Stimulated activated CD8-positive, alpha-beta memory T cell treated with anti-CD3 and anti-CD28 coated beads, Interleukin-4, amount 100 ng/mL, for 48 hours (primary cell): ENCODE measurements around the gene SENP3.
"Not testable (repeated sequence)": the region's sequence is repeated elsewhere in the genome, so short reads cannot be mapped to it uniquely, and the experiment has no call there.

ENCODE experiments used
- DNase-seq: peaks from one replicate; pipeline ENCODE4 v3.0.0-alpha.2; 2020

SENP3 gene

DNA sequence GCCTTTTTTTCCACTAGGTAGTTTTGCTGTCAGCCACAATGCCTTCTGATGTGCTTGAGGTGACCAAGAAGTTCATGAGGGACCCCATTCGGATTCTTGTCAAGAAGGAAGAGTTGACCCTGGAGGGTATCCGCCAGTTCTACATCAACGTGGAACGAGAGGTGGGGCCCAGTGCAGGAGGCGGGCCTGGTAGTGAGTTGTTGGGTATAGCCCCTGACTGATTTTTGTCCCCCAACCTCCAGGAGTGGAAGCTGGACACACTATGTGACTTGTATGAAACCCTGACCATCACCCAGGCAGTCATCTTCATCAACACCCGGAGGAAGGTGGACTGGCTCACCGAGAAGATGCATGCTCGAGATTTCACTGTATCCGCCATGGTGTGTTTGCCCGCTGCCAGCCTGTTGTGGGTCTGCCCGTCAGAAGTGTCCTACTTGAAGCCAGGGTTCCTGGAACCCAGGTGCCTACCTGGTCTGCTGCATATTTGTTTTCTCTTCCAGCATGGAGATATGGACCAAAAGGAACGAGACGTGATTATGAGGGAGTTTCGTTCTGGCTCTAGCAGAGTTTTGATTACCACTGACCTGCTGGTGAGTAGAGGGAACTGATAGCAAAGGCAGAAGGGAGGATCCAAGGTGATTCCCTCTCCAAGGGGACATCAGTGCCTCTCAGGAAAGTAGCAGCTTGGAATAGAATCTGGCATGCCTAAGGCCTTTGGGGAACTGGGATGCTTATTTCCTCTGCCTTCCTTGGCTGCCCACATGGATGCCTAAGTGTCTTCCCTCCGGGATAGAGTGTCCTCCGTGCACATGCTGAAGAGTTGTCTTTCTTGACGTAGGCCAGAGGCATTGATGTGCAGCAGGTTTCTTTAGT is 15.8 kb downstream of the SENP3 start:
- no peak for DNase-seq

- peak; percentile 82 for DNase-seq
Observed at GRCh38 chr17:7579001-7579833, 17.5 kb downstream of the SENP3 start, which contains the start of gene CD68. Gene CD68, plus strand, starts transcription at chr17:7579638. Its CDS starts 40 bp downstream, at chr17:7579678.

DNA sequence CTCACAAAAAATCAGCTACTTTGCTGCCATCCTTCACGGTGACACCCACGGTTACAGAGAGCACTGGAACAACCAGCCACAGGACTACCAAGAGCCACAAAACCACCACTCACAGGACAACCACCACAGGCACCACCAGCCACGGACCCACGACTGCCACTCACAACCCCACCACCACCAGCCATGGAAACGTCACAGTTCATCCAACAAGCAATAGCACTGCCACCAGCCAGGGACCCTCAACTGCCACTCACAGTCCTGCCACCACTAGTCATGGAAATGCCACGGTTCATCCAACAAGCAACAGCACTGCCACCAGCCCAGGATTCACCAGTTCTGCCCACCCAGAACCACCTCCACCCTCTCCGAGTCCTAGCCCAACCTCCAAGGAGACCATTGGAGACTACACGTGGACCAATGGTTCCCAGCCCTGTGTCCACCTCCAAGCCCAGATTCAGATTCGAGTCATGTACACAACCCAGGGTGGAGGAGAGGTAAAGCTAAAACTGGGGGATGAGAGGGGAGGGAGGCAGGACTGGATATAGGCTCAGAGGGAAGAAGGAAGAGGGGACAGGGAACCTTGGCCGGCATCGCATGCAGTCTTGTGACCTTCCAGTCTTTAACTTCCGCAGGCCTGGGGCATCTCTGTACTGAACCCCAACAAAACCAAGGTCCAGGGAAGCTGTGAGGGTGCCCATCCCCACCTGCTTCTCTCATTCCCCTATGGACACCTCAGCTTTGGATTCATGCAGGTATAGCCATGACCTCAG is 18.3 kb downstream of the SENP3 start:
- no peak for DNase-seq

DNA sequence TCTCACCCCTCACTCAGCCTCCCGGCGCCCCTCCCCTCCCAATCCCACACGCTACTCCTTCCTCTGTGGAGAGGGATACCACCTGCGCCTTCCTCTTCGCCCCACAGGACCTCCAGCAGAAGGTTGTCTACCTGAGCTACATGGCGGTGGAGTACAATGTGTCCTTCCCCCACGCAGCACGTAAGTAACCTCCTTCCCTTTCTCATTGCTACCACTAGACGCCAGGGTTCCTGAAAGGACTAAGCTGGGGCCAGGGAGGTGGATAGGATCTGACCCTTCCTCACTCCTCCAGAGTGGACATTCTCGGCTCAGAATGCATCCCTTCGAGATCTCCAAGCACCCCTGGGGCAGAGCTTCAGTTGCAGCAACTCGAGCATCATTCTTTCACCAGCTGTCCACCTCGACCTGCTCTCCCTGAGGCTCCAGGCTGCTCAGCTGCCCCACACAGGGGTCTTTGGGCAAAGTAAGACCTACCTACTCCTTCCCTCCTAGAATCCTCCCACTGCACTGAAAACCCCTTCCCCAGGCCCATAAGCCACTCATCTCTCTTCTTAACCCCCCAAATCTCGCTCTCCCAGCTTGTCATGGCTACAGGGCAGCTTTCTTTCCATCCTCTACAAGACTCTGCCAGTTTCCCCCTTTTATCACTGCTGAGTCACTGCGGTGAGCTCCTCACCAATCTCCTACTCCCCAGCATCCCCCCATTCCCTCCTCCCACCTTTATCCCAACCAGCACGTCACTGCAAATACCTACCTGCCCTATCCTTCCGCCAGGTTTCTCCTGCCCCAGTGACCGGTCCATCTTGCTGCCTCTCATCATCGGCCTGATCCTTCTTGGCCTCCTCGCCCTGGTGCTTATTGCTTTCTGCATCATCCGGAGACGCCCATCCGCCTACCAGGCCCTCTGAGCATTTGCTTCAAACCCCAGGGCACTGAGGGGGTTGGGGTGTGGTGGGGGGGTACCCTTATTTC is 19.2 kb downstream of the SENP3 start:
- DNase-seq: no peak

DNA sequence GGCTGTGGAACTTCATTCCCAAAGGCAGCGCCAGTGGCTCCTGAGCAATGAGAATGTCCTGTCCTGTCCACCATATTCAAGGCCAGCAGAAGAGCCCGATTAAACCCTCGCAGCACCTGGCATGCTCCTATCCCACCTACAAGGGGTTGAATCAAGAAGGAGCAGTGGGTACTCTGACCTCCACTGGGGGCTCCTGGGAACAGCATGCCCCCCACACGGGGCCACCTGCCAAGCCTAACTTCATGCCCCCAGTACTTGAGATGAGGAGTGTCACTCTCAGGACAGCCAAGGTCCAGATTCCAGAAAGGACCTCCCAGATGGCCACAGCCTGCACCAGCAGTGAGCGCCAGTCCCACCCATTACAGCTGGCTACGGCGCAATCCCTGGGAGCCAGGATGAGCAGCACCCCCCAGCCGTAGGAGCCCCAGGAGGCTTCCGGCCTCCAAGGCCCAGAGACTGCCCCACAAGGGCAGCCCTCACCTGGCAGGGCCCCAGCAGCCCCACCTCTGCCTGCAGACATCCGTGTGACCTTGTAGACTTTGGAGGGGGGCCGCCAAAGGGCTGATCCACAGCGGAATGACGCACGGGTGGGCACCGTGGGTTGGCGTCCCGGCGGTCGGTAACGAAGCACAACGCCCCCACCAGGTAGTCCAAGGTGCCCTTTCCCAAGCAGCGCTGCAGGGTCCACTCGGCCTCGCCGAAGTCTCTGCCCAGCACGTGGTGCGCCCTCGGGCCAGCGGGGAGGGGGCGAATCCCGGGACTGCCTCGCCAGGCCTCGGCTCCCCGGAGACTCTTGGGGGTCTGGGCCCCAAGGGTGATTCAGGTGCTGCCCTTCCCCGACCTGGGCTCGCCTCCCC is 20.9 kb downstream of the SENP3 start:
- no peak for DNase-seq

DNA sequence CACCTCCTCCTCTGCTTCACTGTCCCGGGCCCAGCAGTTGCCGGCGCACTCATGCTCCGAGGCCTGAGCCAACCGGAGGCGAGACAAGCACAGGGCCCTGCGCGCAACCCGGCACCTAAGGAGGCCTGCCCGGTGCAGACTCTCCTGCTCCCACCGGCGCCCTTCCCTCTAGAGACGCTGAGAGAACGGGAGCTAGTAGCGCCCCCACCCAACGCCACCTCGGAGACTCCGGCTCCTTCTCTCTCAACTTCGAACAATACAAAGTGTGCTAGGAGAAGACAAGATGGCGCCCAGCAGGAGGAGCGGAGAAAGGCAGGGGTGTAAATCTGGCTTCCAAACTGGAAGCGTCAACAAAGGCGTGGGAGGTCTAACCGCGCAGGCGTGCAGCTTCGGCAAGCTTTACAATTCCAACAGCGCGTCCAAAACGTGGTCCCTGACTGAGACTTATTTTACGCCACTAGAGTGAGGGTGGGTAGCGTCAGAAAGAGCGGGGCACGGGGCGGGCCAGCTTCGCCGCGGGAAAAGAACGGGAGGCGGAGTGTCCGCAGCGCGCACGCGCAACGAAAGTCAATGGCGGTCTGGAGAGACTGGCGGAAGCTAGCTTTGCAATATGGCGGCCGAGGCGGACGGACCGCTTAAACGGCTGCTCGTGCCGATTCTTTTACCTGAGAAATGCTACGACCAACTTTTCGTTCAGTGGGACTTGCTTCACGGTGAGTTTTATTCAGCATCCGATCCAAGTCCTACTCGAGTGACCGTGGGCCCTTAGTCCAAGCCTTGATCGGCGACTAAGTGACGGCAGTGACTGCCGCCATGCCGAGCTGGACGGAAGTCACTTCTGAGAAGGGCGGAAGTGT is 21.8 kb downstream of the SENP3 start, which contains the start of gene MPDU1:
TSS of gene MPDU1 (plus strand) at position 600 of the 857 bp plus-strand sequence. CDS start at position 611, 11 bp downstream.
- peak; percentile 95 for DNase-seq

DNA sequence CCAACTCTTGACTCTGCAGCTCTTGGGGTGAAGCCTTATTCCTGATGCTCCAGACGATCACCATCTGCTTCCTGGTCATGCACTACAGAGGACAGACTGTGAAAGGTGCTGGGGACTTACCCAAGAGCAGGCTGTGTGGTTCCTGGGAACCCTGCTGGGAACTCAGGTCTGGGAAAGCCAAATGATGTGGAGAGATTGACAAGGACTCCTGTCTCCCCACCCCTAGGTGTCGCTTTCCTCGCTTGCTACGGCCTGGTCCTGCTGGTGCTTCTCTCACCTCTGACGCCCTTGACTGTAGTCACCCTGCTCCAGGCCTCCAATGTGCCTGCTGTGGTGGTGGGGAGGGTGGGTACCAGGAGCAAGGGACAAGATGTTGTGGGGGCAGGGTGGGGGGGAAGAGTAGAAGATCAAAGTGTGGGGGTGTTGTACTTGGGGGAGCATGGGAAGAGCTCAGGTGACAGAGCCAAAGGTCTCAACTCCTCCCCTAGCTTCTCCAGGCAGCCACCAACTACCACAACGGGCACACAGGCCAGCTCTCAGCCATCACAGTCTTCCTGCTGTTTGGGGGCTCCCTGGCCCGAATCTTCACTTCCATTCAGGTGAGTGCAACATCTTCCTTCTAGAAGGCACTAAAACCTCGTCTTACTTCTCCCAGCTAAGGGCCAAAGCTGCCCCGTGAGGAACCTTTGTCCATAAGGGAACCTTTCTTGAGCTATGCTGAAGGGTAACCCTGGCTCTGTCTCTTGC is 25.1 kb downstream of the SENP3 start:
- no peak for DNase-seq

- DNase-seq: no peak
Observed at GRCh38 chr17:7587420-7588151, 25.9 kb downstream of the SENP3 start.

DNA sequence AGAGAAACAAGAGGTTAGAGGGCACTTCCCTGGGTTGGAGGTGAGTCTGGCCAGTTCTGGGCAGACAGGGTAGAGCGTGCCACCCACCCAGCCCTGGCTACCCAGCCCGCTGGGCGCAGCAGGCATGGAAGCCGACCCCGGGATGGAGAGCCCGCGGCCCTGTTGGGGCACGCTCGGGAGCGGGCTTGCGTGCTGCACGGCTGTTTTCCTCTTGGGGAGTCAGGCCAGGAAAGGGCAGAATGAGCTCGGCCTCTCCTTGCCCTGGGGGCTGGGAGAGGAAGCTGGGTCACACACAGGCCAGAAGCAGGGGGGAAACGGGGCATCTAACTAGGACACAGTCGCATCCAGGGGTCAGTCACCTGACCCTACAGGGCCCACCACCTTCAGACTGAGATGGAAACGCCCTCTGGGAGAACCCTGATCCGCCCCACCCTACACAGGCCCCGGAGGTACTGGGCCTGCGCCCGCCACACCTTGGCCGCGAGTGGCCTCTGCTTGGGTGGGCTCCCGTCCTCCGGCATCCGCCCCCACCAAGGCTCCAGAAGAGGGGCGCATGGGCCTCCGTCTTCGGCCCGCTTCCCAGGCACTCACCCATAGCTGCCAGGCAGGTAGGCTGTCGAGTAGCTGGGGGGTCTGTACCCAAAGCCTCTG is 27.0 kb downstream of the SENP3 start:
- DNase-seq: no peak

DNA sequence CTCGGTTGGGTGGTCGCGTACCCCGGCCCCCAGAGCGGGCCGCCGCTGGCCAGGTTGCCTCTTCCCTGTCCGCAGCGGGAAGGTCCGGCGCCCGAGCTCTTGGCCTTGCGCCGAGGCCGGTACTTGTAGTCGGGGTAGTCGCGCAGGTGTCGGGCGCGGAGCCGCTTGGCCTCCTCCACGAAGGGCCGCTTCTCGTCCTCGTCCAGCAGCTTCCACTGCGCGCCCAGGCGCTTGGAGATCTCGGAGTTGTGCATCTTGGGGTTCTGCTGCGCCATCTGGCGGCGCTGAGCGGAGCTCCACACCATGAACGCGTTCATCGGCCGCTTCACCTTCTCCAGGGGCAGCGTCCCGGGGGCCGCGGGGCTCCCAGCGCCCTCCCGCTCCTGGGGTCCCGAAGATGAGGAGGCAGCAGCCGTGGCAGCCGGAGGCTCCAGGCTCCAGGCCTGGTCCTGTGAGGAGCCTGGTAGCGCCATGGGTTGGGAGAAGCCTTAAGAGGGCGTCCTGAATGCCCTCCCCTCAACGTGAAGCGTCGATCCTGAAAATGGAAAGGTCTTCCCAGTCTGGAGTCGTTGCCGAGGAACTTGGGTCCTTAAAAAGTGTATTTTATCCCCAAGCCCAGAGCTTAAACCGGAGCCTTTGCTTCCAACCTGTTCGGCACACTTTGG is 27.6 kb downstream of the SENP3 start:
- peak; percentile 77 for DNase-seq

DNA sequence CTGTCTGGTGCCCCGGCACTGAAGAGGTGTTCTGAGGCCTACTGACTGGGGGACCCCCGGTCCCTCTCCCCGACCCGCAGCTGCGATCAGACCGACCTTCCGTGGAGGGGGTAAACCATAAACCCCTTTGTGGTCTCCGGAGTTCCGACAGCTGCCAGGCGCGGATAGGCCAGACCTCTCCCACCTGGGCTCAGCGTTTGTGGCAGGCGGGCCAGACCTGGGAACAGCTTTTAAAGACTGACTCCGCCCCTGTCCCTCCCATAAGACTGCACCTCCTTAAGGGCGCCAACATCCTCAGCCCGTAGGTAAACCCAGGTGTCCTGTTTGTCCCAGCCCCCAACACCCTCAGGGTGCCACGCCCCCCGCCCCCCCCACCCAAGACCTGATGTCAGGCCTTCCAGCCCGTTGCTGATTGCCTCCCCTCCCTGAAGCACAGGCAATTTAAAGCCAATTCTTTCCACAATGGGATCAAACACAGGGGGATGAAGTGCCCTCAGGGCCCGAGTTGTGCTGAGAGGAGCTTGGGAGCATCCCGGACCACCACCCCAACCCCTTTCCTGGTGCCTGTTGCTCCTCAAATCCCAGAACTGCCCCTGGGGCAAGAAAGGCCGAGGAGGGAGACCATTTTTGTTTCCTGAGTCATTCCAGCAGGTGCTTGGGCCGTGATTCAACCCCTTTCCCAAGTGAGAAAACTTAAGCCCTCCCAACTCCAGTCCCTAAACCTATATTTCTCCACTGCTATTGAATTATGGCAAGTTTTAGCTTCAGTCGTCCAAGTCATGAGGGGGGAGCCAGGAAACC is 28.4 kb downstream of the SENP3 start, which contains the start of gene SOX15:
TSS of gene SOX15 (minus strand) at position 204 of the 801 bp plus-strand sequence. CDS start 418 bp downstream, outside the sequence.
- no peak for DNase-seq

DNA sequence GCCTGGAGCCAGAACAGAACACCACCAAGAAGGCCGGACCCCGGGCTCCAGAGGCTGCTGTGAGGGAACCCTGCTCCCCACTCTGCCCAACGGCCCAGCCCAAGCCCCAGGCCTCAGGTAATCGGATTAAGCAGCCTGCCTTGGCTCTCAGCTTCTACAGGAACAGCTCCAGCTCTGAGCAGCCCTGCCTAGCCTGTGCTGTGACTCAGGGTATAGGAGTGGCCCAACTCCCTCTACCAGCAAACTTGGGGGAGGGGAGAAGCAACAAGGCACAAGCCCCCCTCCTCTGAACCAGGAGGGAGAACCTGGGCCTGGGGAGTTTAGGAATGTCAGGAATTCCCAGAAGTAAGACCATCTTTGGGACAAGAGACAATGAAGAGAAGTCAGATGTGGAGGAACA is 29.0 kb downstream of the SENP3 start:
- no peak for DNase-seq

DNA sequence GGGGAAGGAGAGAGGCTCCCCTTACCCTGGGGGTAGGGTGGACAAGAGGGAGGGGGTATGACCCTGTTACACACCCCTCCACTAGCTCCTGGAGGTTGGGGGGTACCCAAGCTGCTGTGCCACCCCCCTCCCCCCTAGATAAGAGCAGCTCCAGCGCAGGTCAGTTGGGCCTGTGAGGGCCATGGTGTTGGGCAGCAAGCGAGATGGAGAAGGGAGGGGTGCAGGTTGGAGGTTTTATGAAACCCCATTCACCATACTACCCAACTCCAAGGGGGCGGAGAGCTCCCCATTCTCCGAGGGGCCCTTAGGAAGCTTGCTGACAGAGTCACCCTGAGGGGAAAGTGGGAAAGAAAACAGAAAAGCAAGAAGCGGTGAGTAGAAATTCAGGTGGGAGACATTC is 29.9 kb downstream of the SENP3 start:
- DNase-seq: no peak

DNA sequence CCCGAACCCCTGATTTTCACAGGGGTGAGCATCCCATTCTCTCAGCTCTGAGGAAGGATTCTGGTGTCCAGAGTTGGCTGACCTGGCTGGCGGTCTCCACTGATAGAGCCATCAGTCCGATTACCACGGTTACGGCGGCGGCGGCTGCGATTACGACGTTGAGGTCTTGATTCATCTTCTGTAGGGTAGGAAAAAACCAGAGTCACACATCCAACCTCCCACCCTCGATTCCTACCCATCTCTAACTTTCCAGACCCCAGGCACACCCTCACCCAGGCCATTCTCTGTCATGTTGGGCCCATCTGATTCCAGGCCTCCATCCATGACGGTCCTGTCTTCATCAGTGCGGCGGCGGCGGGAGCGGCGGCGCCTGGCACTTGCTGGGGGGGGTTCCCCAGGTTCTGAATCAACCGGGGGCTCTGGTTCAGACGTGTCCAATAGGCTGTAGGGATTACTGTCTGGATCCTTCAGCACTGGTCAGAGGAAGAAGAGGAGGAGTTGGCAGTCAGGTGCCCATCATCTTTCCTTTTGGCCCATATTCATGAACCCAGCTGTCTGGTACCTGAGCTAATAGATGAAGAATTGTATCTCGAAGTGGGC is 30.8 kb downstream of the SENP3 start:
- no peak for DNase-seq

DNA sequence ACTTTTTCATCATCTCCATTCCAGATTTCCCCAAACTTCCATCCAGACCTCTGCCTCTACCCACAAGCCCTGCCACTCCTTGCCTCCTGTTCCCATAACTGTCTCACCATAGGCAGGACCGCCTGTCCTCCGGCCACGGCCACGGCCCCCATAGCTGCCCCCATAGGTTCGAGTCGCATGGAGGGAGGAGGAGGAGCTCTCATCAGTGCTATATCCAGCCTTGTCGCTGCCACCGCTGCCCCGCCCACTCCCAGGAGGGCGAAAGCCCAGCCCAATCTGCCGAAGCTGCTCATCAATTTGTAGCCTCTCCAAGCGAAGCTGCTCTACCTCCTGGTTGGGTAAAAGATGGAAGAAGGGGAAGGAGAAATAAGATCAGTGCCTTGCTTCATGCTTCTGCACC is 31.6 kb downstream of the SENP3 start:
- no peak for DNase-seq

GRCh38 chr17:7597561-7597960 is 35.8 kb downstream of the SENP3 start:
- DNase-seq: not testable (repeated sequence)
